HG03280 (cell line): ENCODE measurements around the gene KDM5B.
"Not testable (repeated sequence)": the region's sequence is repeated elsewhere in the genome, so short reads cannot be mapped to it uniquely, and the experiment has no call there.

Source experiments
- ATAC-seq: cut with Tn5 transposase; IDR thresholded peaks from one replicate; pipeline ENCODE4 v1.9.1; 2021; ENCODE audit warnings: mild to moderate bottlenecking, moderate library complexity; ENCODE audit not compliant: unreplicated experiment

KDM5B gene

GRCh38 chr1:202815120-202815519, 6.9 kb upstream of the KDM5B start:
- no peak for ATAC-seq

GRCh38 chr1:202812176-202813026, 4.2 kb upstream of the KDM5B start:
- ATAC-seq, result no peak

- peak; percentile 4 for ATAC-seq
These were observed 3.3 kb upstream of the KDM5B start for GRCh38 chr1:202811296-202812175.

- ATAC-seq, result peak; percentile 86
These were observed 2.5 kb upstream of the KDM5B start, which contains the start of gene PCAT6 for GRCh38 chr1:202810615-202811295. Gene PCAT6, plus strand, starts transcription at chr1:202810954.

- ATAC-seq, result no peak
These were observed 2.0 kb upstream of the KDM5B start for GRCh38 chr1:202810193-202810614.

GRCh38 chr1:202809597-202810159, 1.5 kb upstream of the KDM5B start:
- no peak for ATAC-seq

- no peak for ATAC-seq
These were observed 733 bp downstream of the KDM5B start for GRCh38 chr1:202807451-202807925.

GRCh38 chr1:202806845-202807450, 1.3 kb downstream of the KDM5B start:
- ATAC-seq, result no peak

GRCh38 chr1:202805886-202806844, 2.1 kb downstream of the KDM5B start:
- no peak for ATAC-seq

- ATAC-seq, result no peak
These were observed 4.1 kb downstream of the KDM5B start for GRCh38 chr1:202804126-202804525.

GRCh38 chr1:202802998-202803932, 5.0 kb downstream of the KDM5B start:
- ATAC-seq, result no peak

GRCh38 chr1:202802034-202802433, 6.2 kb downstream of the KDM5B start:
- no peak for ATAC-seq

- no peak for ATAC-seq
These were observed 7.0 kb downstream of the KDM5B start for GRCh38 chr1:202801175-202801574.

GRCh38 chr1:202800742-202801141, 7.5 kb downstream of the KDM5B start:
- no peak for ATAC-seq

GRCh38 chr1:202798792-202799331, 9.4 kb downstream of the KDM5B start:
- no peak for ATAC-seq

- ATAC-seq, result no peak
These were observed 10.0 kb downstream of the KDM5B start for GRCh38 chr1:202798260-202798659.

GRCh38 chr1:202796670-202797069, 11.6 kb downstream of the KDM5B start:
- no peak for ATAC-seq

GRCh38 chr1:202794931-202795330, 13.3 kb downstream of the KDM5B start:
- ATAC-seq, result not testable (repeated sequence)
